Midbrain (tissue), 1 donor: Measurements from ENCODE around the gene RPS27A.
A peak's percentile ranks its signal among the peaks of the same experiment; 100 is the strongest.
"Not testable (repeated sequence)": the region's sequence is repeated elsewhere in the genome, so short reads cannot be mapped to it uniquely, and the experiment has no call there.

Experiments used
- DNase-seq: peaks from one replicate; lab custom pipeline; 2025; lab: John Stamatoyannopoulos, UW

Gene RPS27A

GRCh38 chr2:55239656-55240222, 7.3 kb downstream of the RPS27A start:
- DNase-seq, result no peak

- DNase-seq, result not testable (repeated sequence)
These were observed 9.1 kb downstream of the RPS27A start for GRCh38 chr2:55241582-55241981.

- DNase-seq, result no peak
These were observed 10.1 kb downstream of the RPS27A start for GRCh38 chr2:55242617-55243016.

- no peak for DNase-seq
These were observed 12.9 kb downstream of the RPS27A start for GRCh38 chr2:55245411-55245810.

GRCh38 chr2:55247025-55247424, 14.5 kb downstream of the RPS27A start:
- DNase-seq, result no peak

GRCh38 chr2:55252832-55253231, 20.3 kb downstream of the RPS27A start:
- no peak for DNase-seq

GRCh38 chr2:55259586-55259985, 27.1 kb downstream of the RPS27A start:
- not testable (repeated sequence) for DNase-seq

GRCh38 chr2:55268288-55268906, 35.9 kb downstream of the RPS27A start:
- no peak for DNase-seq

- DNase-seq, result peak; percentile 90
These were observed 36.6 kb downstream of the RPS27A start, which contains the start of gene MTIF2 for GRCh38 chr2:55268907-55269644. TSS of gene MTIF2 (minus strand) at chr2:55269231. CDS start at chr2:55263858, 5,373 bp downstream.

- DNase-seq, result no peak
These were observed 37.1 kb downstream of the RPS27A start for GRCh38 chr2:55269645-55269990.

- not testable (repeated sequence) for DNase-seq
These were observed 41.9 kb downstream of the RPS27A start for GRCh38 chr2:55274346-55274745.

- DNase-seq, result no peak
These were observed 44.8 kb downstream of the RPS27A start for GRCh38 chr2:55277310-55277709.

- not testable (repeated sequence) for DNase-seq
These were observed 46.8 kb downstream of the RPS27A start for GRCh38 chr2:55279214-55279835.

GRCh38 chr2:55279859-55280424, 47.5 kb downstream of the RPS27A start:
- not testable (repeated sequence) for DNase-seq

- DNase-seq, result not testable (repeated sequence)
These were observed 48.5 kb downstream of the RPS27A start for GRCh38 chr2:55280851-55281546.

GRCh38 chr2:55282110-55282917, 49.8 kb downstream of the RPS27A start:
- DNase-seq, result peak; percentile 84

GRCh38 chr2:55283083-55283482, 50.6 kb downstream of the RPS27A start:
- no peak for DNase-seq
